HK-2 (cell line): ENCODE data around the gene UBA1.
"Not testable (repeated sequence)": the region's sequence is repeated elsewhere in the genome, so short reads cannot be mapped to it uniquely, and the experiment has no call there.

ENCODE experiments used
- DNase-seq: peaks from one replicate; pipeline ENCODE4 v3.0.0-alpha.2; 2018; ENCODE audit not compliant: unreplicated experiment

The UBA1 gene

GRCh38 chrX:47229427-47229826 lies 35.8 kb downstream of the UBA1 start:
- DNase-seq: no peak

DNA sequence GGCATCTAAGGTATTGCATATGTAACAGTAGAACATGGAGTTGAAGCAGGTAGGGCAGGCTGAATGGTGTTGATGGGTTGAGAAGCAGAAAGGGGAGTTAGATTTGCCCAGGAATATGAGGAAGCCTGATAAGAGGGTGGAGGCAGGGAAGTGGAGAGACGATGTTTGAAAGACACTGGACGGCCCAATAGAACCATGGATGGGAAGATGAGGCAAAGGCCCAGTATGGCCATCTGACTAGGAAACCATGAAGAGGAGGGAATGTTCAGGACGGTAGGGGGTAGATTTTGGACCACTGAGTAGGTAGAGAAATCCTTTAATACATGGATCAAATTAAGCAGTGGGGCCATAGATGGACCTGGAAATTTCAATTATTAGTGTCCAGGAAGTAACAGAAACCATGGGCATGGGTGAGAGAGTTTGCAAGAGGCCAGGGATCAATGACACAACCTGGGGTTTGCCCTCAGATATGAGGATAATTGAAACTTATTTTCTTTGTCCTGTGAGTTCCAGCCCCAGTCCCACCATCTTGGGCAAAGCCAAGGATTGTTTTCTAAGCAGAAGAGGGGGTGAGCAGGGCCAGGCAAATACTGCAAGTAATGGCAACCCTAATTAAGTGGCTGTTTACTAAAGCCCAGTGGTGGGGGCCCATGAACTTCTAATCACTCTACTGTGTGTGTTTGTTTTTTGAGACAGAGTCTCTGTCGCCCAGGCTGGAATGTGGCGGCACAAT lies 36.7 kb downstream of the UBA1 start:
- no peak for DNase-seq

DNA sequence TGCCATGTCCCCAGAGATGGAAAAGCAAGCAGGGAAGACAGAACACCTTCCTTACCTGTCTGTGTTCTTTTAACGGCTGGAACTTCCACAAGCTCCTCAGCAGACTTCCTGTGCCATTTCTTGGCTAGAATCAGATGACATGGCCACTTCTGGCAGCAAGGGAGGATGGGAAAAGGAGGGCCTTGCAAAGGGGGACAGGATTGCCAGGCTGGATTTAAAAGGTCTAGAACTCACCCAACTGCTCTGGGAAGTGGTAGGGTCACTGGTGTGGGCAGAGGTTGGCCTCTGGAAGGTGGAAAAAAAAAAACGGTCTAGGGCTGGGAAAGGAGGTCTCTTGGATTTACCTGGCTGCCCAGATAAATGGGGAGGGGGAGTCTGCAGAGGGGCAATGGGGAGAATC lies 37.5 kb downstream of the UBA1 start:
- no peak for DNase-seq

DNA sequence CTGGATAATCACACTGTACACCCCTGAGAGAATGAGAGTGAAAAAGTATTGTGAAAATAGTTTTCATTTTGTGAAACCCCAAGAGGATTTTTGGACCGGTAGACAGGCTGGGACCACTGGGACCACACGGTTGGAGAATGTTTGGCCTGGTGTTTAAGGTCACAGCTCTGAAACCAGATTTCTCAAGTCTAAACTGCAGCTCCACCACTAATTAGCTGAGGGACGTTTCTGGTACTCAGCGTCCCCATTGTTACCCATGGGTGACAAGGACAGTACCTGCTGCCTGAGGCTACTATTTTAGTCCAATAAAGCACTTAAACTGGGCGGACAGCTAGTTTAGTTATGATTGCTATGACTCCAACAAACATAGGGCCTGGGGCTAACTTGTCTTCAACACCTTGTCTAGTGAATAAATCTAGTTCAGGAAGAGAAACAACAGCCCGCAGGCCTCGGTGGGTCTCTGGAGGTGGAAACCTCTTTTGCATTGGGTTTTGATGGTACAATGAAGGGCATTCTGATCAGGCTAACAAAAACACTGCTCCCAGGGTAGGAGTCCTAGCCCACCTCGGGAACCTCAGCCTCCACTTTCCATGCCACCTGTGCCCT lies 38.7 kb downstream of the UBA1 start:
- no peak for DNase-seq

DNA sequence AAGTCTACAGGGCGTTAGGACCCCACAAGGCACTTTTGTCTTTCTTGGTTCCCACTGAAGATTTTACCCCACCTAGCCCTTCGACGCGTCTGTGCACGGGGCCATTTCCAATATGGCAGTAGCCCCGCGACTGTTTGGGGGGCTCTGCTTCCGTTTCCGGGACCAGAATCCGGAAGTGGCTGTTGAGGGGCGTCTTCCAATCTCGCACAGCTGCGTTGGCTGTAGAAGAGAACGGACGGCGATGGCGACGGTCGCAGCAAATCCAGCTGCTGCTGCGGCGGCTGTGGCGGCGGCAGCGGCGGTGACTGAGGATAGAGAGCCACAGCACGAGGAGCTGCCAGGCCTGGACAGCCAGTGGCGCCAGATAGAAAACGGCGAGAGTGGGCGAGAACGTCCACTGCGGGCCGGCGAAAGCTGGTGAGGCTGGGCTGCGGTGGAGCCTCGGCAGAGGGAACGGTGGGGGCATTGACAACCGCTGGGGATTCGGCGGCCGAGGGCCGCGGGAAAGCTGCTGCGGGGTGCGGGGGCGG lies 39.2 kb downstream of the UBA1 start, which contains the start of gene USP11:
Gene USP11, plus strand, starts transcription at position 207 of the 530 bp plus-strand sequence. Its CDS starts 35 bp downstream, at position 242.
- DNase-seq: peak; percentile 55

DNA sequence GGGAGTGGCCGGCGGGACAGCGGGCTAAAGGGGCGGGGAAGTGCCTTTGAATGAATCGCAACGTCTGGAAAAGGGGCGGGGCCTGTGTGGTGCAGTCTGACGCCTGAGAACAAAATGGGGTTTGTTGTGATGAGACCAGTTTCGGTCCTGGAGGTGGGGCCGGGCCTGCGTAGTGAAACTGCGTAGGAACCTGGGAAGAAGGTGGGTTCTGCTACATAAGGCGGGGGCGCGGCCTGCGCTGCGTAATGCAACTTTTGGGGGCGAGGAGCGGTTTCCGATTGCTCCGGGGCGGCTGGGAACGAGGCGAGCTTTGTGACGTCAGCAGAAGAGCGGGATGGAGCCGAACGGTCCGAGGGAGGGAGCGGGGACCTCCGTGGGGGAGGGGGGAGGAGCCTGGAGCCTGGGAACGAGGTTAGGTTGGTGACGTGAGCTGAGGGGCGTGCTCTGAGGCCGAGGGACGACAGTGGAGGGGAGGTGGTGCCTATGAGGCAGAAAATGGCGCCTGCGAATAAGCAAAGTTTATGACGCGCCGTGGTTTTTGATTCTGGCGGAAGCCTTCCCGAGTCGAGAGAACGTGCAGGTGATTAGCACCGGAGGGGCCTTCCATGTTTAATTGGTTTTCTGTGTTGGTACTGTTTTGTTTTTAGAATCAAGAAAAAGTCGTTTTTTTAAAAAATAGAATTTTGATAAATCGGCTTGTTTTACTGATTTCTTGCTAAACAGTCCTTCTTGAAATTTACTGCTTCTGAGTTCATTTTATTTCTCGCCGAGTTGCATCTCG lies 39.9 kb downstream of the UBA1 start:
- DNase-seq: peak; percentile 96

DNA sequence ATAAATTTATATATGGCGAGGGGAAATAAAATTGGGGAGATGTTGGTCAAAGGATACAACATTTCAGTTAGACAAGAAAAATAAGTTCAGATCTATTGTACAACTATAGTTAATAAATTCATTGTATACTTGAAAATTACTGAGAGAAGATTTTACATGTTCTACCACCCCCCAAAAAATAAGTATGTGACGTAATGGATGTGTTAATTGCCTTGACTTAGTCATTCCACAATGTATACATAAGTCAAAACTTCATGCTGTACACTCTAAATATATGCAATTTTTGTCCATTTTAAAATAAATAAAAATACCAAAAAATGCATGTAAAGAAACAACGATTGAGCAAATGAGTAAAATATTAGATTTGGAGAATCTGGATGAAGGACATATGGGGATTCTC lies 41.0 kb downstream of the UBA1 start:
- no peak for DNase-seq

DNA sequence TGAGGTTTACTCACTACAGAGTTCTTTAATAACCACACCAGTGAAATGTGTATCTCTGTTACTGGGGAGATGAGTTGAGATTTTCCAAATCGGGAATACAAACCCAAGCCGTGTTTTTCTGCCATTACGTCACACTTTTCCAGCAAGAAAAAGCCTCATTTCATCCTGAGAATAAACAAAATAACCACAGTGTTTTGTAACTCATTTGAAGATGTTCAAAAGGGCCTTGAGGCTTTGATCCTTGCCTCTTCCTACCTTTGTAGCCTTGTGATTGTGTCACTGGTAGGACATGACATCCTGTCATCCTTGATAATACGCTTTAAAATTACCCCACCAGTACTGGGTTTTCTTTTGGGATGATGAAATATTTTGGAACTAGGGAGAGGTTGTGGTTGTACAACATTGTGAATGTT lies 42.1 kb downstream of the UBA1 start:
- DNase-seq: no peak

- no peak for DNase-seq
Measured at GRCh38 chrX:47239199-47239598, 45.6 kb downstream of the UBA1 start.

DNA sequence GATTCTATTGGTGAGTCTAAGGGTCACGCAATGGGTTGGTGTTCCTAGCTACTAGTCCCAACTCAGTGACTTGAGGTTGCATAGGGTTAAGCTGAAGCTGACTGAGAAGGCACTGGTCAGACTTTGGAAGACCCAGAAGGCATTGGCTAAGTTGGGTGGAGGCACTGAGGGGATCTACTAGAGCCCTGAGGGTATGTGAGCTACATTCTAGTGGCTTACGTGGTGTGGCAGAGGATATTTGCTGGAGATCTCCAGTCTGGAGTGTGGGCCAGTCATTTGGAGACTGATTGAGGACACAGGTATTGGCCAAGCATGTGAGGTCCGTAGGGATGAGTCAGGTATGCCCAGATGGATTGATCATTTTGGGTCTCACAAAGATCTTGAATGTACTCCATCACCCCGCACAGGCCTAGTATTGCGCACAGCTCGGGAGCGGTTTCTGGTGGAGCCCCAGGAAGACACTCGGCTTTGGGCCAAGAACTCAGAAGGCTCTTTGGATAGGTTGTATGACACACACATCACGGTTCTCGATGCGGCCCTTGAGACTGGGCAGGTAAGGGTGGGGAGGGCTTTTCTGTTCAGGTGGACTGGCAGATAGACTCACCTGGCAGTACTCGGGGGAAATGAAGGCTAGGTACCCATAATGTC lies 46.4 kb downstream of the UBA1 start:
- no peak for DNase-seq

GRCh38 chrX:47240619-47241018 lies 47.0 kb downstream of the UBA1 start:
- DNase-seq: no peak

GRCh38 chrX:47241201-47242011 lies 47.8 kb downstream of the UBA1 start:
- DNase-seq: no peak

- no peak for DNase-seq
Measured at GRCh38 chrX:47242321-47242720, 48.7 kb downstream of the UBA1 start.

- no peak for DNase-seq
Measured at GRCh38 chrX:47243351-47243750, 49.7 kb downstream of the UBA1 start.

DNA sequence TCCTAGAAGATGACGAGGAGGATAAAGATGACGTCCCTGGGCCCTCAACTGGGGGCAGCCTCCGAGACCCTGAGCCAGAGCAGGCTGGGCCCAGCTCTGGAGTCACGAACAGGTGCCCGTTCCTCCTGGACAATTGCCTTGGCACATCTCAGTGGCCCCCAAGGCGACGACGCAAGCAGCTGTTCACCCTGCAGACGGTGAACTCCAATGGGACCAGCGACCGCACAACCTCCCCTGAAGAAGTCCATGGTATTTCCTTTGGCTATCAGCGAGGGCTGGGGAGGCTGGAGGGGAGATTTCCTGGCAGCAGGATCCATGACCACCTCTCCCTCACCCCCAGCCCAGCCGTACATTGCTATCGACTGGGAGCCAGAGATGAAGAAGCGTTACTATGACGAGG lies 51.0 kb downstream of the UBA1 start:
- DNase-seq: no peak

- DNase-seq: no peak
Measured at GRCh38 chrX:47245156-47245555, 51.5 kb downstream of the UBA1 start.

DNA sequence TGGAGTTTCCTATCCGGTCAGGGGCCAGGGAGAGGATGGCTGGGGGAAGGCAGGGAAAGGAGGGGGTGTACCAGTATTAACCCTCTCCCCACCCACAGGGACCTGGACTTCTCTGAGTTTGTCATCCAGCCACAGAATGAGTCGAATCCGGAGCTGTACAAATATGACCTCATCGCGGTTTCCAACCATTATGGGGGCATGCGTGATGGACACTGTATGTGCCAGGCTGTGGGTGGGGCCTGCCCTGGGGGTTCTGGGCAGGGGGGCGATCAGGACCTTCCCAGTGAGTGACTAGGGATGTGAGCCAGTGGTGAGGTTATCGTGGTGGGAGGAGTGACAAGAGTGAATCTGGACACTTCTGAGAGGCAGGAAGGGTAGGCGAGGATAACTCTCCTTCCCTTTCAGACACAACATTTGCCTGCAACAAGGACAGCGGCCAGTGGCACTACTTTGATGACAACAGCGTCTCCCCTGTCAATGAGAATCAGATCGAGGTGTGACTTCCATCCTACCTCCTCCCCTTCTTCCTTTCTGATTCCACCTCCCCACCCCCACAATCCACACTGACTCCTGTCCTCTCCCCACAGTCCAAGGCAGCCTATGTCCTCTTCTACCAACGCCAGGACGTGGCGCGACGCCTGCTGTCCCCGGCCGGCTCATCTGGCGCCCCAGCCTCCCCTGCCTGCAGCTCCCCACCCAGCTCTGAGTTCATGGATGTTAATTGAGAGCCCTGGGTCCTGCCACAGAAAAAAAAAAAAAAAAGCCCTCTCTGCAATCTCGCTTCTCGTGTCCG lies 53.8 kb downstream of the UBA1 start:
- DNase-seq: peak; percentile 45

- DNase-seq: no peak
Measured at GRCh38 chrX:47247999-47248320, 54.3 kb downstream of the UBA1 start.

DNA sequence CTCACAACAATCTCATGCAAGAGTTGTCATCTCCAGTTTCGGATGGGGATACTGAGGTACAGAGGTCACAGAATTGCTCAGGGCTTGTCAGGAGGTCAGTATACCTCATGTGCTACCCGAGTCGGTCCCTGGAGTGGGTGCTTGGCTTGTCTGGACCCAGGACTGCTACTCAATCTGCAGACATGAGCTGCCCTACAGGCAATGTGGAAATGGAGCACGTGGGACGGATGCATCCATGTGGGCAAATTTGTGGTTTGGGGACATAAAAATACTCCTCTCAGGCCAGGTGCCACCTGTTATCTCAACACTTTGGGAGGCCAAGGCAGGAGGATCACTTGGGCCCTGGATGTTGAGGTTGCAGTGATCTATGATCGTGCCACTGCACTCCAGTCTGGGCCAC lies 54.9 kb downstream of the UBA1 start:
- DNase-seq: no peak

DNA sequence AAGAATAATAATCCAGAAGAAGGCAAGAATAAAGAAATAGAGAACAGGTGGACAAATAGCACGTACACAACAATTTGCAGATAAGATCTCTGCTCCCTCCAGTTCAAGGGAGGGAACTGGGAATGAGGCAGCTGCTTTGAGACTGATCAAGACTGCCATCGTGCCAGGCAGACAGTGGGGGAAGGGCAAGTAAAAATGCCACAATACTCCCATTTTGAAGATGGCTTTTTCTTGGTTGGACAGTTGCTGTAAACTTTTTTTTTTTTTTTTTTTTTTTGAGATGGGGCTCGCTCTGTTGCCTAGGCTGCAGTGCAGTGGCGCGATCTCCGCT lies 56.4 kb downstream of the UBA1 start:
- DNase-seq: no peak

DNA sequence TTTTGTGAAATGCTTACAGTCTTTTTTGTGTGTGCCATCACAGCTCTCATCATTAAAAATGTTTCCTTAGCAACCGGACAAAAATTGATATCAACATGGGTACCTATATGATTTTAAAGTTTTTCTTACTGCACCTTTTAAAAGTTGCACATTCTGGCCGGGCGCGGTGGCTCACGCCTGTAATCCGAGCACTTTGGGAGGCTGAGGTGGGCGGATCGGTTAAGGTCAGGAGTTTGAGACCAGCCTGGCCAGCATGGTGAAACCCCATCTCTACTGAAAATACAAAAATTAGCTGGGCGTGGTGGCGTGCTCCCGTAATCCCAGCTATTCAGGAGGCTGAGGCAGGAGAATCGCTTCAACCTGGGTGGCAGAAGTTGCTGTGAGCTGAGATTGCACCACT lies 64.0 kb downstream of the UBA1 start:
- not testable (repeated sequence) for DNase-seq
